D721Med (cell line): Measurements from ENCODE around the gene EXOC4.

Experiments
- DNase-seq: peaks from one replicate; pipeline ENCODE4 v3.0.0; 2011; ENCODE audit warnings: low spot score; ENCODE audit not compliant: insufficient read length
- FAIRE-seq: peaks from 2 replicates; lab custom pipeline; 2011; peaks lifted over from hg19 to GRCh38; lab: Jason Lieb, UNC
- TF ChIP-seq, protein P1 (sequence below): IDR thresholded peaks from 2 replicates; pipeline ENCODE4 v1.5.1; 2012; ENCODE audit warnings: mild to moderate bottlenecking, control low read depth; ENCODE audit not compliant: insufficient read depth; ENCODE audit errors: missing control alignments

EXOC4 gene

DNA sequence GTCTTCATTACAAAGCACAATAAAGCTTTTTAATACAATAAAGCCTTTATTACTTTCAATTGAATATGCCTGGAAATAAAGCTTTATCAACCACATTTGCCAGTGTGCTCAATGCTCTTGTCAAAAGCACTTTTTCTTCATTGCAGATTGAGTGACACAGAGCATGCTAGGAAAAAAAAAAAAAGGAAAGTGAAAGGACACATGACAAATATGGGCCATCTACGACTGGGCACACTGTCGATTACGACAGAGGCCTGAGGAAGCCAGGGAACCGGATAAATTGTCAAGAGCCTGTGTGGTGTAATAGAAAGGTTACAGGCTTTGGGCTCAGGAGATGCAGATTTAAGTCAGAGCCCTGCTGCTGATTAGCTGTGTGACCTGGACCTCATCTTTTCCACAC lies 789.4 kb downstream of the EXOC4 start:
- FAIRE-seq (no peak), DNase-seq (no peak)
- TF ChIP-seq, protein P1, sequence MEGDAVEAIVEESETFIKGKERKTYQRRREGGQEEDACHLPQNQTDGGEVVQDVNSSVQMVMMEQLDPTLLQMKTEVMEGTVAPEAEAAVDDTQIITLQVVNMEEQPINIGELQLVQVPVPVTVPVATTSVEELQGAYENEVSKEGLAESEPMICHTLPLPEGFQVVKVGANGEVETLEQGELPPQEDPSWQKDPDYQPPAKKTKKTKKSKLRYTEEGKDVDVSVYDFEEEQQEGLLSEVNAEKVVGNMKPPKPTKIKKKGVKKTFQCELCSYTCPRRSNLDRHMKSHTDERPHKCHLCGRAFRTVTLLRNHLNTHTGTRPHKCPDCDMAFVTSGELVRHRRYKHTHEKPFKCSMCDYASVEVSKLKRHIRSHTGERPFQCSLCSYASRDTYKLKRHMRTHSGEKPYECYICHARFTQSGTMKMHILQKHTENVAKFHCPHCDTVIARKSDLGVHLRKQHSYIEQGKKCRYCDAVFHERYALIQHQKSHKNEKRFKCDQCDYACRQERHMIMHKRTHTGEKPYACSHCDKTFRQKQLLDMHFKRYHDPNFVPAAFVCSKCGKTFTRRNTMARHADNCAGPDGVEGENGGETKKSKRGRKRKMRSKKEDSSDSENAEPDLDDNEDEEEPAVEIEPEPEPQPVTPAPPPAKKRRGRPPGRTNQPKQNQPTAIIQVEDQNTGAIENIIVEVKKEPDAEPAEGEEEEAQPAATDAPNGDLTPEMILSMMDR = no peak

DNA sequence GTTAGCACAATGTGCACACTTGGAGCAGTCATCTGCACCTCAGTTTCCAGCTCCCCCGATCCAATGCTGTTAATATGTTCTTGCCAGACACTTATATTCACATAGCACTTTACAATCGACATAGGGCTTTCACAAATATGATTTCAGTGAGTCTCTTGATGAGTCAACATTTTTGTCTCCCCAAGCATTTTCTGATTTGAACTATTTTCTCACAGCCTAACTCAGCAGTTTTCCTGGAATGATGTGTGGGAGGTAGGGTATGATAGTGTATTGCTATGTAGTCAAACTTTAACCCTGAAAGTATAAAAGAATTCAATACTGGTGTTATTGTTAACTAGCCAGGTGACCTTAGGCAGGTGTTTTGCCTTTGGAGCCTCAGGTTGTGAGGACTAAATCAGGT lies 791.8 kb downstream of the EXOC4 start:
- FAIRE-seq (no peak), DNase-seq (no peak)
- TF ChIP-seq, protein P1 = no peak

DNA sequence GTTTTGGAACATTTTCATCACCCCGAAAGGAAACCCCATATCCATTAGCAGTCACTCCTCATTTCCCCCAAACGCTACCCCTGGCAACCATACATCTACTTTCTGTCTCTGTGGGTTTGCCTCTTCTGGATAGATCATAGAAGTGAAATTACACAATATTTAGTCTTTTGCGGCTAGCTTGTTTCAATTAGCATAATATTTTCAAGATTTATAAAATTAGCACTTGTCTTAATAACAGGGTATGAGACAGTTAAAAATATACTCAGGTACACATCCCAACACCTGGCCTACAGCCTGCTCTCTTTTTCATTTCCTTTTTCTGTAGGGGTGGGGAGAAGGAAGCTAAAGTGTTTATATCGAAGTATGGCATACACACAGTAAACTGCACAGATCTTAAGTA lies 792.8 kb downstream of the EXOC4 start:
- no peak for FAIRE-seq
- TF ChIP-seq, protein P1 = no peak

DNA sequence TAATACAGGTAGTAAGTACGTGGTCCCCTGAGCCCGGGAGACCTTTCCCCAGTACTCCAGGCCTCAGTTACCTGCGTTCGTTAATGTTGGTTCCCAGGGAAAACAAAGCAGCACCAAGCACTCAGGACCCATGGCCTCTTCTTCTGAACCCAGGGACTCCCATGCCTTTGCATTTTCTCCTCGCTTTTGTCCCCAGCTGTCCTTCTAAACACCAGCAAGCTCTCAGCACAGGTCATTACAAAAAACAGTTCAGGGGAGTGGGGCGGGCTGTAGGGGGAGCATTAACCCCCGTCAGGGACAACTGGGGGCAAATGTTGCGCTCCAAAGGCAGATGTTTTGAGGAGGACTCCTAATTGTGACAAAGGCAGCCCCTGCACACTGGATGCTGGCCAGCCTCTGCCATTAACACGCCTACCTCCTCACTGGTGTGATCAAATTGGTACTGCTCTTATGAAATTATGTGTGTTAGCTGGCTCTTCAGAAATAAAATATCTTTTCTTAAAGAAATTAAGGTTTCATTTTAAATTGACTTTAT lies 793.8 kb downstream of the EXOC4 start:
- FAIRE-seq (no peak), DNase-seq (no peak)
- TF ChIP-seq, protein P1 = no peak

More for the DNA sequence above, 792.8 kb downstream of the EXOC4 start:
- no peak for DNase-seq

DNA sequence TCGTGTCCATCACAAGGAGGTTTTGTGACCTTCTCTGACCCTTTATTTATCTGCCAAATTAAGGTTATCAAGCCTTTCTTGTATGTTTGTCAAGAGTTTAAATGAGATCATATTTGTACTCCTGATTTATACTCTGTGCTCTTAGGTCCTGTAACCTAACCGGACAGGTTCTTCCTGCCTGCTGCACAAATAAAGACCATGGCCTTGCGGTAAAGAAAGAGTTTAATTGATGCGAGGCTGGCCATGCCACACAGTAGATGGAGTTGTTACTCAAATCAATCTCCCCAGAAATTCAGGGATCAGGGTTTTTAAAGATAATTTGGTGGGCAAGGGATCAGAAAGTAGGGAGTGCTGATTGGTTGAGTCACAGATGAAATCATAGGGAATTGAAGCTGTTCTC lies 794.8 kb downstream of the EXOC4 start:
- TF ChIP-seq, protein P1 = no peak
- FAIRE-seq = no peak
- no peak for DNase-seq

DNA sequence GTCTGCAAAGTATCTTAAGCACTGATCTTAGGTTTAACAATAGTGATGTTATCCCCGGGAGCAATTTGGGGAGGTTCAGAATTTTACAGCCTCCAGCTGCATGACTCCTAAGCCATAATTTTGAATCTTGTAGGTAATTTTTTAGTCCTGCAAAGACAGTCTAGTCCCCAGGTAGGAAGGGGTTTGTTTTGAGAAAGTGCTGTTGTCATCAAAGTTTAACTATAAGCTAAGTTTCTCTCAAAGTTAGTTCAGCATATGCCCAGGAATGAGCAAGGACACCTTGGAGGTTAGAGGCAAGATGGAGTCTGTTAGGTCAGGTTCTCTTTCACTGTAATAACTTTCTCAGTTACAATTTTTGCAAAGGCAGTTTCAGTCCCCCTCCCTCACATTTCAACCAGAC lies 795.3 kb downstream of the EXOC4 start:
- TF ChIP-seq, protein P1 = no peak
- no peak for DNase-seq
- FAIRE-seq = no peak

DNA sequence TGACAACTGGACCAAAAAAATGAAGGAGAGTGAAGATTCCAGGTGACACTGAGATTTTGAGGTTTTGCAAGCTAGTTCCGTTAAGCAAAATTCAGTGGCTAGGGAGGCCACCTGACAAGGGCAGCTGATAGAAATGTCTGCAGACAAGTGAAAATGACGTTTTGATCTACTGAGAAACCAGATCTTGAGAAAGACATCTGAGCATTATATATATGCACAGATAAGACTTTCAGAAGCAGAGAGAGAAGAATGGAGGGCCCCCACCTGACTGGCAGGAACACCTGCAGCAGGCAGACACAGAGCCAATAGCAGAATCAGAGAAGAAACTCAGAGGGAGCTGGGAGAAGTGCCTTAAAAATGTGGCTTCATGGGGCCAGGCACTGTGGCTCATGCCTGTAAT lies 798.1 kb downstream of the EXOC4 start:
- DNase-seq (no peak), FAIRE-seq (no peak)
- TF ChIP-seq, protein P1 = no peak
